Astrocyte (in vitro differentiated cells and primary cell): ENCODE data around the gene TUBB6.

ENCODE experiments used
- CTCF ChIP-seq: IDR thresholded peaks from 2 replicates; pipeline ENCODE4 v1.5.1; 2011; ENCODE audit warnings: low read depth, mild to moderate bottlenecking, inconsistent platforms, low read length, moderate library complexity; ENCODE audit not compliant: insufficient read depth
- EZH2 ChIP-seq: IDR thresholded peaks from 2 replicates; pipeline ENCODE4 v1.6.1; 2012; ENCODE audit warnings: mild to moderate bottlenecking, low read length, inconsistent platforms; ENCODE audit not compliant: insufficient read depth

- TF ChIP-seq CTCF (no peak), EZH2 (no peak)
Measured at GRCh38 chr18:12262748-12263147, 45.3 kb upstream of the TUBB6 start.
